ENCODE results near the gene FBXW5. TPM values are rescaled to one million over a fixed set of nuclear protein-coding genes. Genes with fewer than 3 reads are reported as not detected.
A peak's percentile ranks its signal among the peaks of the same experiment; 100 is the strongest.

The FBXW5 gene
- total RNA-seq, 1 experiment from 2014 or later = 66.8 TPM

- intact Hi-C loops (cut with micrococcal nuclease; ENCODE audit: unreplicated experiment) = no loop called here
- Mint-ChIP-seq H3K36me3 (ENCODE audit: insufficient read depth, unreplicated experiment) (peaks cover 11% of the 10 kb centered on the region), H3K9me3 (ENCODE audit: unreplicated experiment) (peaks cover 7% of the 10 kb centered on the region), H3K4me3 (ENCODE audit: unreplicated experiment) (no peak overlapping the region), H3K27me3 (ENCODE audit: insufficient read depth, unreplicated experiment) (no peaks in the 10 kb centered on the region), H3K27ac (ENCODE audit: unreplicated experiment) (no peak overlapping the region), H3K4me1 (ENCODE audit: low read depth, unreplicated experiment) (no peaks in the 10 kb centered on the region)
- Histone ChIP-seq H3K36me3 (ENCODE audit: control insufficient read depth, insufficient read depth, low read length) (no peaks in the 10 kb centered on the region), H3K9me3 (no peaks in the 10 kb centered on the region), H3K27me3 (replicated peaks; ENCODE audit: control insufficient read depth, insufficient read depth, low read length) (no peaks in the 10 kb centered on the region), H3K4me3 (ENCODE audit: low read depth, low read length) (no peak overlapping the region), H3K4me1 (peaks cover 18% of the 10 kb centered on the region)
- no TSS peak for BruUV-seq (replicated peaks)
- no peak for TF ChIP-seq CTCF (IDR thresholded peaks at IDR 0.05; ENCODE audit: insufficient read depth in 1 of 2, low read depth in 1 of 2, low read length in 1 of 2, severe bottlenecking in 1 of 2, unreplicated experiment in 1 of 2)
- DNase-seq = no peak
- ChIA-PET CTCF (no interaction called here), POLR2A (no interaction called here)
Measured at GRCh38 chr9:136961279-136962065, 16.9 kb upstream of the FBXW5 start.

GRCh38 chr9:136960938-136961275 lies 16.4 kb upstream of the FBXW5 start:
- no peak overlapping the region for H3K4me3 Mint-ChIP-seq (ENCODE audit: unreplicated experiment)
- Histone ChIP-seq H3K4me3 (ENCODE audit: low read depth, low read length) (no peak overlapping the region), H3K9me3 (no peaks in the 10 kb centered on the region), H3K4me1 (peaks cover 18% of the 10 kb centered on the region), H3K27me3 (replicated peaks; ENCODE audit: control insufficient read depth, insufficient read depth, low read length) (no peaks in the 10 kb centered on the region), H3K36me3 (ENCODE audit: control insufficient read depth, insufficient read depth, low read length) (no peaks in the 10 kb centered on the region)
- intact Hi-C loops (cut with micrococcal nuclease; ENCODE audit: unreplicated experiment) = no loop called here
- CTCF ChIA-PET = no interaction called here
- H3K9me3 Mint-ChIP-seq (ENCODE audit: unreplicated experiment) = peaks cover 12% of the 10 kb centered on the region
- DNase-seq = no peak
- peaks cover 10% of the 10 kb centered on the region for H3K36me3 Mint-ChIP-seq (ENCODE audit: insufficient read depth, unreplicated experiment)
- no peaks in the 10 kb centered on the region for H3K27me3 Mint-ChIP-seq (ENCODE audit: insufficient read depth, unreplicated experiment)
- POLR2A ChIA-PET = no interaction called here
- BruUV-seq (replicated peaks) = no TSS peak
- H3K4me1 Mint-ChIP-seq (ENCODE audit: low read depth, unreplicated experiment) = no peaks in the 10 kb centered on the region
- no peak overlapping the region for H3K27ac Mint-ChIP-seq (ENCODE audit: unreplicated experiment)
- TF ChIP-seq CTCF (IDR thresholded peaks at IDR 0.05; ENCODE audit: insufficient read depth in 1 of 2, low read depth in 1 of 2, low read length in 1 of 2, severe bottlenecking in 1 of 2, unreplicated experiment in 1 of 2) = no peak

GRCh38 chr9:136960212-136960937 lies 15.8 kb upstream of the FBXW5 start:
- Histone ChIP-seq H3K4me3 (ENCODE audit: low read depth, low read length) (no peak overlapping the region), H3K9me3 (no peaks in the 10 kb centered on the region), H3K4me1 (peaks cover 18% of the 10 kb centered on the region), H3K27me3 (replicated peaks; ENCODE audit: control insufficient read depth, insufficient read depth, low read length) (no peaks in the 10 kb centered on the region), H3K36me3 (ENCODE audit: control insufficient read depth, insufficient read depth, low read length) (no peaks in the 10 kb centered on the region)
- TF ChIP-seq CTCF (IDR thresholded peaks at IDR 0.05; ENCODE audit: insufficient read depth in 1 of 2, low read depth in 1 of 2, low read length in 1 of 2, severe bottlenecking in 1 of 2, unreplicated experiment in 1 of 2) = no peak
- Mint-ChIP-seq H3K4me3 (ENCODE audit: unreplicated experiment) (no peak overlapping the region), H3K9me3 (ENCODE audit: unreplicated experiment) (peaks cover 12% of the 10 kb centered on the region), H3K4me1 (ENCODE audit: low read depth, unreplicated experiment) (no peaks in the 10 kb centered on the region), H3K27me3 (ENCODE audit: insufficient read depth, unreplicated experiment) (no peaks in the 10 kb centered on the region), H3K36me3 (ENCODE audit: insufficient read depth, unreplicated experiment) (peaks cover 6% of the 10 kb centered on the region), H3K27ac (ENCODE audit: unreplicated experiment) (peak overlapping the region; percentile 35)
- intact Hi-C loops (cut with micrococcal nuclease; ENCODE audit: unreplicated experiment) = no loop called here
- ChIA-PET POLR2A (no interaction called here), CTCF (interaction anchor here (0.6 kb wide), 6 partner anchors 11 to 622 kb away, joined by 3 to 5 read pairs (median 4); no protein-coding TSS in a partner anchor)
- DNase-seq = no peak
- no TSS peak for BruUV-seq (replicated peaks)

All from Caco-2 (cell line).